Measurements from ENCODE around the gene SBDS. TPM values are rescaled to one million over a fixed set of nuclear protein-coding genes. Genes with fewer than 3 reads are reported as not detected.
"Not testable (repeated sequence)": the region's sequence is repeated elsewhere in the genome, so short reads cannot be mapped to it uniquely, and the experiment has no call there.

Gene SBDS
- total RNA-seq: 100 to 1,000 TPM in 4 of 6 donors, 10 to 100 TPM in 2; 34.6 to 172 (median 113) TPM

- Histone ChIP-seq H3K27ac (peak within 1 kb of the TSS; percentile 95 to 99 (median 98)), H3K36me3 (peaks cover 17 to 47% (median 34%) of the 10 kb centered on the region in 4 donors), H3K4me1 (peaks cover 13 to 24% (median 20%) of the 10 kb centered on the region in 4 donors), H3K4me3 (peak within 1 kb of the TSS; percentile 47 to 89 (median 72))
- 0% methylated on average over 34 to 46 of the region's 59 CpGs for WGBS, 2 donors
- peak; percentile 96 for DNase-seq
- TF ChIP-seq POLR2A (IDR thresholded peaks at IDR 0.05): peak; percentile 43 to 99 (median 98)
- peak; percentile 96 to 99 for TF ChIP-seq POLR2AphosphoS5 (IDR thresholded peaks at IDR 0.05)
- TF ChIP-seq, protein P1, sequence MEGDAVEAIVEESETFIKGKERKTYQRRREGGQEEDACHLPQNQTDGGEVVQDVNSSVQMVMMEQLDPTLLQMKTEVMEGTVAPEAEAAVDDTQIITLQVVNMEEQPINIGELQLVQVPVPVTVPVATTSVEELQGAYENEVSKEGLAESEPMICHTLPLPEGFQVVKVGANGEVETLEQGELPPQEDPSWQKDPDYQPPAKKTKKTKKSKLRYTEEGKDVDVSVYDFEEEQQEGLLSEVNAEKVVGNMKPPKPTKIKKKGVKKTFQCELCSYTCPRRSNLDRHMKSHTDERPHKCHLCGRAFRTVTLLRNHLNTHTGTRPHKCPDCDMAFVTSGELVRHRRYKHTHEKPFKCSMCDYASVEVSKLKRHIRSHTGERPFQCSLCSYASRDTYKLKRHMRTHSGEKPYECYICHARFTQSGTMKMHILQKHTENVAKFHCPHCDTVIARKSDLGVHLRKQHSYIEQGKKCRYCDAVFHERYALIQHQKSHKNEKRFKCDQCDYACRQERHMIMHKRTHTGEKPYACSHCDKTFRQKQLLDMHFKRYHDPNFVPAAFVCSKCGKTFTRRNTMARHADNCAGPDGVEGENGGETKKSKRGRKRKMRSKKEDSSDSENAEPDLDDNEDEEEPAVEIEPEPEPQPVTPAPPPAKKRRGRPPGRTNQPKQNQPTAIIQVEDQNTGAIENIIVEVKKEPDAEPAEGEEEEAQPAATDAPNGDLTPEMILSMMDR (IDR thresholded peaks at IDR 0.05): peak in 3 of 6 experiments; percentile 5 to 25 (median 9)
- peak in 1 of 4 donors; percentile 61 for TF ChIP-seq EP300 (IDR thresholded peaks at IDR 0.05)
- peak; percentile 91 to 94 for ATAC-seq (ENCODE audit: low FRiP score in 2 of 2)
- not testable (repeated sequence) for H3K9me3 ChIP-seq, H3K27me3 ChIP-seq
Observed at GRCh38 chr7:66995050-66995776, at the start of gene SBDS. Gene SBDS (minus strand): TSS chr7:66995586. CDS start chr7:66995417, 169 bp downstream.

DNA sequence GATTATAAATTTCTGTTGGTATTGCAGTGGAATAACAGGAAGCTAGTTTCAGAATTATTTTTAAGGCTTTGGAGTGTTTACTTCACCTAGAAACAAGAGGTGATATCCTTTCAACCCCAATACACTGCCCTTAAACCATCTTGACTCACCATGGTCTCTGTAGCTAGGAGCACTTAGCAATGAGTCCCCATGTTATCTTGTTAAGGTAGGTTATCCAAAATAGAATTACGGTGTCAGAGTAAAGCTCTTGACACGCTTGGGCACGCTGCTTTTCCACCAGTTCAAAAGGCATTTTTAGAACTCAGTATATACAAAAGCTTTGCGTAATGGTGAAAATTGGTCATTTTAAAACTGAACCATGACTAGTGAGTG lies 48.2 kb upstream of the SBDS start:
- Histone ChIP-seq H3K27ac (peak overlapping the region in 2 of 4 donors; percentile 53 to 63), H3K4me1 (peaks cover 0 to 13% (median 11%) of the 10 kb centered on the region in 4 donors)
- not testable (repeated sequence) for ATAC-seq (ENCODE audit: low FRiP score in 2 of 2); H3K27me3 ChIP-seq; H3K36me3 ChIP-seq; DNase-seq; H3K9me3 ChIP-seq; H3K4me3 ChIP-seq
- WGBS, 2 donors: 77 to 89% methylated on average over 4 of the region's 4 CpGs

GRCh38 chr7:67042781-67043558 lies 47.6 kb upstream of the SBDS start:
- DNase-seq (peak in 1 of 2 donors; percentile 72), ATAC-seq (ENCODE audit: low FRiP score in 2 of 2) (peak; percentile 78 to 79)
- H3K27me3 ChIP-seq, H3K4me3 ChIP-seq, H3K36me3 ChIP-seq, H3K9me3 ChIP-seq: not testable (repeated sequence)
- Histone ChIP-seq H3K27ac (peak overlapping the region in 2 of 4 donors; percentile 53 to 63), H3K4me1 (peaks cover 0 to 13% (median 11%) of the 10 kb centered on the region in 4 donors)
- WGBS, 2 donors: 73 to 74% methylated on average over 5 of the region's 5 CpGs

- ATAC-seq (ENCODE audit: low FRiP score in 2 of 2); H3K27me3 ChIP-seq; H3K36me3 ChIP-seq; H3K9me3 ChIP-seq; DNase-seq; H3K27ac ChIP-seq; H3K4me3 ChIP-seq: not testable (repeated sequence)
- 57% methylated on average over 2 of the region's 2 CpGs for WGBS, 2 donors
- H3K4me1 ChIP-seq: peaks cover 0 to 13% (median 11%) of the 10 kb centered on the region in 4 donors
- TF ChIP-seq, protein P1 (IDR thresholded peaks at IDR 0.05): peak in 1 of 6 experiments; percentile 29
Observed at GRCh38 chr7:67040832-67041231, 45.4 kb upstream of the SBDS start.

DNA sequence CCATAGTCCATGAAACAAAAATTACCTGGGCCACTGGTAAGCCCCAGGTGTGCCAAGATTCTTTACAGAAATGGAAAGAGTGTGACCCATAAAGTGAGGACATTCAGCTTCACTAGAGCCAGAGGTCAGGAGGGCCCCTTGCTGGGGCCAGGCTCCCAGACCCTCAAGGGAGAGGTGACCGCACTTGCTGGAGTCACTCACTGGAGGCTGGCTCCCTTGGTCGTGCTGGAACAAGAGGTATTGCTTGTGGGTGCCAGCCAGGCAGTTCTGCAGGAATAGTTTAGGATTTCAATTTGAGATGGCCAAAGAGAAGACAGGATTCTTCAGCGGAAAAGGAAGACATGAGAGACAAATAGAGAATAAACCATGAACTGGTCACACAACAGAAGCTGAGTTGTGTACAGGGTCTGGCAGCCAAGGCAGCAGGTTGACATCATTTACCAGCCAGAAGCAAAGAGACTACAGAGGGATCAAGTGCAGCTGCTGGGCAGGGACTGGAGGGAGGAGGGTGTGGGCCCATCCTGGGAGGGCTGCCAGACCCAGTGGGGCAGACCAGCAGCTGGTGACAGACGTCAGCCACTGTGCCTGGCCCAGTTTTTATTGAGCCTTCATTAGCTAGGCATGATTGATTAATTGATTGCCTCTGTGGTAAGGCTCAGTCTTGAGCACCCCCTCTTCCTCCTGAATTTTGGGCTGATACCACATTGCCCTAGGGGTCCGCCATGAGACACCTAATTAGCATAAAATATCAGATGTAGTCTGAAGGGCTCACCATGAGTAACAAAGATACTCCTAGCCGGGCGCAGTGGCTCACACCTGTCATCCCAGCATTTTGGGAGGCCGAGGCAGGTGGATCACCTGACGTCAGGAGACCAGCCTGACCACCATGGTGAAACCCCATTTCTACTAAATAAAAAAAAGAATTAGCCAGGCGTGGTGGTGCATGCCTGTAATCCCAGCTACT lies 41.3 kb upstream of the SBDS start:
- H3K4me1 ChIP-seq; H3K9me3 ChIP-seq; H3K27ac ChIP-seq; ATAC-seq (ENCODE audit: low FRiP score in 2 of 2); H3K36me3 ChIP-seq; DNase-seq; H3K4me3 ChIP-seq; H3K27me3 ChIP-seq: not testable (repeated sequence)
- 91% methylated on average over 9 to 10 of the region's 10 CpGs for WGBS, 2 donors

DNA sequence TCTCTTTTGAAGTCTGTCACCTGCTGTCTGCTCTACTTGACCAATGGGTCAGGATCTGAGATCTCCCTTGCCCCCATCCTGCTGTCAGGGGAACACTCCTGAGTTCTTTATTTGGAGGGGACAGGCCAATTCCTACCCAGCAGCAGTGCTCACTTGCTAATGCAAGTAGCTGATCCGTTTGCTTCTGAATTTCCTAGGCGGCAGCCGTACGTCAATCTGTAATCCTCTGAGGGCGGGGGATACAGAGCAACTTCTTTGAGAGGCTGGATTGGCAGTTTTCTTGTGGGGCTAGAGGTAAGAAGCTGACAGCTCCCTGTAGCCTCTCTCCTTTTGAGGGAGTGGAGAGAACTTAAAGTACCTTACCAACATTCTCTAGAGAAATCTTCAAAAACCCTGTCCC lies 37.9 kb upstream of the SBDS start:
- H3K36me3 ChIP-seq: peaks cover 0 to 19% (median 11%) of the 10 kb centered on the region in 4 donors
- DNase-seq: no peak
- no peaks in the 10 kb centered on the region for H3K4me1 ChIP-seq
- H3K9me3 ChIP-seq: no peaks in the 10 kb centered on the region
- H3K4me3 ChIP-seq: no peak overlapping the region
- no peak for ATAC-seq (ENCODE audit: low FRiP score in 2 of 2)
- no peaks in the 10 kb centered on the region for H3K27me3 ChIP-seq
- H3K27ac ChIP-seq: no peak overlapping the region
- TF ChIP-seq POLR2AphosphoS5 (IDR thresholded peaks at IDR 0.05): no peak
- TF ChIP-seq, protein P1 (IDR thresholded peaks at IDR 0.05): no peak
- no peak for TF ChIP-seq EP300 (IDR thresholded peaks at IDR 0.05)
- no peak for TF ChIP-seq POLR2A (IDR thresholded peaks at IDR 0.05)
- WGBS, 2 donors: 92% methylated on average over 5 of the region's 5 CpGs

- ATAC-seq (ENCODE audit: low FRiP score in 2 of 2); H3K4me1 ChIP-seq; H3K27me3 ChIP-seq; H3K27ac ChIP-seq; DNase-seq; H3K4me3 ChIP-seq; H3K9me3 ChIP-seq: not testable (repeated sequence)
- peaks cover 0 to 21% (median 12%) of the 10 kb centered on the region in 4 donors for H3K36me3 ChIP-seq
- WGBS, 2 donors: 86 to 94% methylated on average over 1 to 2 of the region's 2 CpGs
Observed at GRCh38 chr7:67031685-67032084, 36.3 kb upstream of the SBDS start.

GRCh38 chr7:67025459-67025858 lies 30.1 kb upstream of the SBDS start:
- WGBS, 2 donors: 75 to 79% methylated on average over 1 of the region's 1 CpG
- not testable (repeated sequence) for H3K27me3 ChIP-seq; H3K4me1 ChIP-seq; H3K27ac ChIP-seq; H3K4me3 ChIP-seq; DNase-seq; H3K9me3 ChIP-seq; ATAC-seq (ENCODE audit: low FRiP score in 2 of 2)
- peaks cover 12 to 65% (median 25%) of the 10 kb centered on the region in 4 donors for H3K36me3 ChIP-seq

All from upper lobe of left lung (tissue), 6 donors.